A673 (cell line): ENCODE results near the gene CHD1. TPM values are rescaled to one million over a fixed set of nuclear protein-coding genes. Genes with fewer than 3 reads are reported as not detected.

ENCODE experiments used
- BruUV-seq: library from RNA; stranded (reverse); fragments of 400-500 nt; replicated peaks from 2 replicates; lab custom pipeline; 2021; lab: Mats Ljungman, UMichigan
- CTCF ChIA-PET: fragments of 300-600 bp; sonication (Branson Sonifier 250); formaldehyde crosslinking; loops from one replicate; lab custom pipeline; 2022; ENCODE audit warnings: antibody characterized with exemption; lab: Charles Lee
- POLR2A ChIA-PET: fragments of 300-600 bp; sonication (Branson Sonifier 250); formaldehyde crosslinking; loops from one replicate; lab custom pipeline; 2022; ENCODE audit warnings: antibody characterized with exemption; ENCODE audit not compliant: low non-redundant PET; lab: Charles Lee
- DNase-seq: peaks from one replicate; pipeline ENCODE4 v3.0.0-alpha.2; 2015; ENCODE audit warnings: low spot score
- H3K27ac ChIP-seq: fragments of 200-600 bp; sonication (generic); 2 replicates; pipeline ENCODE4 v1.5.1; 2016; ENCODE audit warnings: mixed run types, low read depth, mild to moderate bottlenecking, mixed read lengths, antibody characterized with exemption, low read length; ENCODE audit not compliant: poor library complexity, severe bottlenecking
- H3K27me3 ChIP-seq: fragments of 200-600 bp; sonication (generic); replicated peaks from 2 replicates; pipeline ENCODE4 v1.6.1; 2017; ENCODE audit warnings: mixed run types, low read depth, mild to moderate bottlenecking, mixed read lengths, antibody characterized with exemption, low read length; ENCODE audit not compliant: insufficient read depth, poor library complexity
- H3K36me3 ChIP-seq: fragments of 200-600 bp; sonication (generic); 2 replicates; pipeline ENCODE4 v1.6.1; 2016; ENCODE audit warnings: mixed run types, mild to moderate bottlenecking, mixed read lengths, antibody characterized with exemption, low read length; ENCODE audit not compliant: insufficient read depth, poor library complexity, severe bottlenecking
- H3K4me1 ChIP-seq: fragments of 200-600 bp; sonication (generic); 2 replicates; pipeline ENCODE4 v1.6.1; 2017; ENCODE audit warnings: mixed run types, mild to moderate bottlenecking, mixed read lengths, antibody characterized with exemption, low read length; ENCODE audit not compliant: insufficient read depth, poor library complexity, severe bottlenecking
- H3K4me3 ChIP-seq: fragments of 200-600 bp; sonication (generic); 2 replicates; pipeline ENCODE4 v1.5.1; 2016; ENCODE audit warnings: low read depth, mixed run types, mild to moderate bottlenecking, mixed read lengths, low read length; ENCODE audit not compliant: poor library complexity, severe bottlenecking
- H3K9me3 ChIP-seq: fragments of 200-600 bp; sonication (generic); 2 replicates; pipeline ENCODE4 v1.6.1; 2016; ENCODE audit warnings: mixed run types, low read depth, mild to moderate bottlenecking, mixed read lengths, antibody characterized with exemption, low read length; ENCODE audit not compliant: poor library complexity, severe bottlenecking
- CTCF ChIP-seq: fragments of 300-800, 200-600 bp; sonication (generic); conservative IDR thresholded peaks from 2 replicates; pipeline ENCODE4 v1.5.1; 2017; ENCODE audit warnings: low read depth, mild to moderate bottlenecking, antibody characterized with exemption, low read length, moderate library complexity, mixed read lengths
- EZH2 ChIP-seq: fragments of 200-600 bp; sonication (generic); IDR thresholded peaks from 2 replicates; pipeline ENCODE4 v1.6.1; 2017; ENCODE audit warnings: borderline replicate concordance, low read depth, mild to moderate bottlenecking, mixed read lengths, antibody characterized with exemption, low read length; ENCODE audit not compliant: poor library complexity, severe bottlenecking
- intact Hi-C: fragments of 100-400 bp; cut with micrococcal nuclease; formaldehyde crosslinking; loops from one replicate; pipeline ENCODE4 v1.10.0; 2022; ENCODE audit not compliant: unreplicated experiment
- total RNA-seq: library from RNA; stranded (reverse); gene quantifications from 2 replicates; pipeline ENCODE4 v1.2.3, GENCODE V29; 2021

CHD1 gene
- total RNA-seq, 1 experiment from 2014 or later = 61.0 TPM

GRCh38 chr5:98963019-98963418 is 34.2 kb upstream of the CHD1 start:
- Histone ChIP-seq H3K27ac (no peak overlapping the region), H3K4me1 (no peaks in the 10 kb centered on the region), H3K36me3 (no peaks in the 10 kb centered on the region), H3K9me3 (no peaks in the 10 kb centered on the region), H3K27me3 (no peaks in the 10 kb centered on the region), H3K4me3 (no peak overlapping the region)
- POLR2A ChIA-PET = no interaction called here
- intact Hi-C loops = no loop called here
- CTCF ChIA-PET = no interaction called here
- no peak for DNase-seq
- TF ChIP-seq CTCF = no peak
- no peak for TF ChIP-seq EZH2
- no TSS peak for BruUV-seq

DNA sequence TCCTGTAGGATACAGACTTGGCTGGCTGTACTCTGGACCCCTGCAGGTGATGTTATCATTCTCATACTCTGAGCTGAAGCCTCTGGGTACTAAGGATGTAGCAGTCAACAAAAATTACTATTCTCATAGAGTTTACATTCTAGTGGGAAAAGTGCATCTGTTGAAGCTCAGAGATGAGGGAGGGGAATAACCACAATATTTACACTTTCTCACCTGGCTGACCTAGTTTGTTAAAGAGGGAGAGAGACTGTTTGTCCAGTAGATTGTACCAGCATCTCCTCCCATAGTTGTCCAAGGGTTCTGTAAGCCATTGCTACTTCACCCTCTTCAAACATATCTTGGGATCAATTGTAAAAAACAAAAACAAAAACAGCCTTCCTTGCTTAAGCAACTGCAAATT is 33.8 kb upstream of the CHD1 start:
- no peaks in the 10 kb centered on the region for H3K36me3 ChIP-seq
- DNase-seq = no peak
- no TSS peak for BruUV-seq
- H3K27ac ChIP-seq = no peak overlapping the region
- no peak overlapping the region for H3K4me3 ChIP-seq
- H3K9me3 ChIP-seq = no peaks in the 10 kb centered on the region
- intact Hi-C loops = no loop called here
- POLR2A ChIA-PET = no interaction called here
- no peaks in the 10 kb centered on the region for H3K27me3 ChIP-seq
- CTCF ChIA-PET = no interaction called here
- no peak for TF ChIP-seq CTCF
- no peak for TF ChIP-seq EZH2
- H3K4me1 ChIP-seq = no peaks in the 10 kb centered on the region

DNA sequence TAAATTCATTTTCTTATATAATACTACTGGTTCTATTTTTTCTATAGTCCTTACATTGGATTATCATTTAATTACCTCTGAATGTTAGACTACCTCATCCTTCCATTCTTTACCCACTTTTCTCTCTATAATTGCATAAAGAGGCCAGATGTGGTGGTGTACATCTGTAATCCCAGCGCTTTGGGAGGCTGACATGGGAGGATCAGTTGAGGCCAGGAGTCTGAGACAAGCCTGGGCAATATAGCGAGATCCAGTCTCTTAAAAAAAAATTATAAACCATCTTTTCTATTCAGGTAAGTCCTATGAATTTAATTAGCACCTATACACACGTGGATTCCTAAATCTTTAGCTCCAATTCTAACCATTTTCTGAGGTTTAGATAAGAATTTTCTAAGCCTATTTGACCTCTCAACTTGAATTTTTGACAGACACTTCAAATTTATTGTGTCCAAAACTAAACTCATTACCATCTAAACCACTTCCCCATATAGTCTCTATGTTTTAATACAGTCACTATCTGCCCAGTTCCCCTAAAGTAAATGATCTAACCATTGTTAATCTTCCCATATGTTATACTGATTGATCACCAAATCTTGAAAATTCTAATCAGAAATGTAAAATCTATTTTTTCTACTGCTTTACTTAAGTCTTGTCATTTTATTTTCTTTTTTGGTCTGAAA is 33.0 kb upstream of the CHD1 start:
- Histone ChIP-seq H3K4me1 (no peaks in the 10 kb centered on the region), H3K27me3 (no peaks in the 10 kb centered on the region), H3K9me3 (no peaks in the 10 kb centered on the region), H3K27ac (no peak overlapping the region), H3K4me3 (no peak overlapping the region), H3K36me3 (no peaks in the 10 kb centered on the region)
- BruUV-seq = no TSS peak
- ChIA-PET CTCF (no interaction called here), POLR2A (no interaction called here)
- TF ChIP-seq EZH2 = no peak
- TF ChIP-seq CTCF = no peak
- intact Hi-C loops = no loop called here
- no peak for DNase-seq
